Activated naive CD8-positive, alpha-beta T cell treated with anti-CD3 and anti-CD28 coated beads, Interleukin-2, amount 50 U/mL, for 24 hours (primary cell): Measurements from ENCODE around the gene WDR70.

Experiments used
- ATAC-seq: fragments of 150-1000 bp; cut with Tn5 transposase; one replicate; pipeline ENCODE4 v1.10.0; 2021
- DNase-seq: peaks from one replicate; pipeline ENCODE4 v3.0.0; 2021
- H3K27ac Mint-ChIP-seq: one replicate; pipeline ENCODE4 v1.8.0; 2021; ENCODE audit warnings: mild to moderate bottlenecking, mixed read lengths
- H3K27me3 Mint-ChIP-seq: one replicate; pipeline ENCODE4 v1.8.0; 2021; ENCODE audit warnings: mixed read lengths
- H3K36me3 Mint-ChIP-seq: one replicate; pipeline ENCODE4 v1.8.0; 2021; ENCODE audit warnings: low read depth, mixed read lengths
- H3K4me1 Mint-ChIP-seq: one replicate; pipeline ENCODE4 v1.8.0; 2021; ENCODE audit warnings: mixed read lengths
- H3K4me3 Mint-ChIP-seq: one replicate; pipeline ENCODE4 v1.8.0; 2021; ENCODE audit warnings: mild to moderate bottlenecking, moderate library complexity, mixed read lengths
- H3K9me3 Mint-ChIP-seq: one replicate; pipeline ENCODE4 v1.8.0; 2021; ENCODE audit warnings: mixed read lengths

The WDR70 gene

GRCh38 chr5:37723162-37723961 lies 344.2 kb downstream of the WDR70 start:
- no peaks in the 10 kb centered on the region for H3K9me3 Mint-ChIP-seq
- H3K27ac Mint-ChIP-seq = peak overlapping the region; percentile 71
- peaks cover 31% of the 10 kb centered on the region for H3K36me3 Mint-ChIP-seq
- peak; percentile 24 for DNase-seq
- H3K4me1 Mint-ChIP-seq = peaks cover 34% of the 10 kb centered on the region
- no peaks in the 10 kb centered on the region for H3K27me3 Mint-ChIP-seq
- no peak overlapping the region for H3K4me3 Mint-ChIP-seq
- no peak for ATAC-seq

DNA sequence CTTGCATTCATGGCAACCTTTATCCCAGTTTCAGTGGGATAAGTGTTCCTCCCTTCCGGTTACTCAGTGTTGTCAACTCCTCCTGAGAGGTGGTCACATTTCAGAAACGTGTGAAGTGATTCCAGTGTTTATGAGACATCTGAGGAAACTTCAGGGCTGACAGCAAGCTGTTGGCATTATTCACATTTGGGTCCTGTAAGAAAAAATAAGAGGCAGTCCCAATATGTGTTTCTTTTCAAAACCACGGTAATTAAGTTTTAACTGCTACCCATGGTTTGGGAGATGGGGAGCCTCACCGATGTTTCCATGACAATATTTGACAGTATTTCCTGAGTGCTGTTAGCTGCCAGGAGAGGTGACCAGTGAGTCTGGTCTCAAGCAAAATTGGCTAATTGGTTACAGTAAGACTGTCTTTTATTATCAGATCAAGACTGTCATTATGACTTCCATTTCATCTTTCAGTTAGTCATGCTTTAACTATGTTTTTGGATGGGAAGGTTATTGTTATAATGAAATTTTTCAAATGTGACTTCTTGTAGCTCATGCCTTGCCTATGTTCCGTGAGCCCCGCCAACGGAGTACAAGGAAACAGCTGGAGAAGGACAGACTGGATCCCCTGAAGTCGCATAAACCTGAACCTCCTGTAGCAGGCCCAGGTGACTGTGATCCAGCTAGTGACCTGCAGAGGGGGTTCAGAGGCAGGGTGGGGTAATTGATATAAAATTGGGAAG lies 345.4 kb downstream of the WDR70 start:
- H3K36me3 Mint-ChIP-seq = peaks cover 41% of the 10 kb centered on the region
- DNase-seq = no peak

DNA sequence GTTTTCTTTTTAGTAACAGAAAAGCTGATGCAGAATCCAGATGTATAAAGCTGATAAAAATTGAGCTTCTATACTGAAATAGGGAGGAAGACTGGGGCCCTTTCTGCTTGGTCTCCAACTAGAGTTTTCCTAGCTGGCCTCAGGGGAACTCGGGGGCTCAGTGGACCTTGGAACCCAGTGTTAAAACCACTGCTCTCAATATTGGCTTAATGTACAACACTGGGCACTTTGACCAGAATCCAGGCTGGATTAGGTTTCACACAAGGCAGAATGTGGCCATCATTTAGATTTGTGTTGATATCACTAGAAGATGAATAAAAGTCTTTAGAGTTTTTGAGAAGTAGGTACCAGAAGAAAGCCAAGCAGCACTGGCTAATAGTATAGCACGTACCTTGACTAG lies 346.1 kb downstream of the WDR70 start:
- Mint-ChIP-seq H3K36me3 (peaks cover 45% of the 10 kb centered on the region), H3K4me1 (peaks cover 32% of the 10 kb centered on the region), H3K27me3 (no peaks in the 10 kb centered on the region), H3K4me3 (no peak overlapping the region), H3K9me3 (no peaks in the 10 kb centered on the region), H3K27ac (no peak overlapping the region)
- ATAC-seq (no peak), DNase-seq (no peak)

More for the DNA sequence above, 345.4 kb downstream of the WDR70 start:
- Mint-ChIP-seq H3K9me3 (no peaks in the 10 kb centered on the region), H3K27me3 (no peaks in the 10 kb centered on the region), H3K4me3 (no peak overlapping the region), H3K27ac (no peak overlapping the region), H3K4me1 (peaks cover 32% of the 10 kb centered on the region)
- no peak for ATAC-seq

DNA sequence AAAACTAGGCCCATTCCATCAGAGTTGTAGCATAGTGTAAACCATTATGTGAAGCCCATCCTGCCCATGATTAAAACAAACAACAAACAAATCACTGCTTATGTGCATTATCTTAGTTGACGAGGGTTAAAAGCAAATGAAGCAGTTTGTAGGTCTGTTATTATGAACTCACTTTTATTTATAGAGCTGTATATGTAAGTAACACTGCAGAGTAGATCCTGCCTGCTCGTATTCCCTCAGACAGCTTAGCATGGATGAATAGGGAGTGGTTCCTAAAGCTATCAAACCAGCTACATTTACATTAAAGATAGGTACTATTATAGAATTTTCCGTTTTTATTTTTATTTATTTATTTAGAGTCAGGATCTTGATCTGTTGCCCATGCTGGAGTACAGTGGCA lies 348.1 kb downstream of the WDR70 start:
- Mint-ChIP-seq H3K4me3 (no peak overlapping the region), H3K27me3 (no peaks in the 10 kb centered on the region), H3K9me3 (no peaks in the 10 kb centered on the region), H3K27ac (no peak overlapping the region), H3K4me1 (peaks cover 14% of the 10 kb centered on the region), H3K36me3 (peaks cover 46% of the 10 kb centered on the region)
- no peak for DNase-seq
- ATAC-seq = no peak

DNA sequence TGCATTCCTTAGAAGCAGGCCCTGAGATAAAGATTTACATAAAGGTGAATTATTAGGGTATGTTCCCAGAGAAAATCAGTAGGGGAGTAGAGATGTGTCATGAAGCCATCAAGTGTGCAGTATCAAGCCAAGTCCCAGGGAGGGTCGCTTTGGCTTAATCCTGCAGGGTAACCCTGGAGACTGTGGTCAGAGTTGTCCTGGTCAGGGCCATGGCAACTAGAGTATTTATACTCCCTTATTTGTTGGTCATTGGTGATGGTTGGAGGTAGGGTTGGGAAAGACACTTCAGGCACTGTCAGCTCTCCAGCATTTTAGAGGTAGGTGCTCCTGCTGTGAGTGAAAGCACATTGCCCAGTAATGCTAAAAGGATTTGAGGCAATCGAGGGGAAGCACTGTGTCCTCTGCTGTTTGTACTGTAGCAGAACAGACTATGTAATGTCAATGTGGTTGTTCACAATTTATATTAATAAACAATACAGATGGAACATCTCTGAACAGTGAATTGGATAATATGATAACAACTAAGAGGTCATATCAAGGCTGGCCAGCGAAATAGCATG lies 351.9 kb downstream of the WDR70 start:
- H3K36me3 Mint-ChIP-seq = peaks cover 38% of the 10 kb centered on the region
- no peak overlapping the region for H3K27ac Mint-ChIP-seq
- H3K4me1 Mint-ChIP-seq = no peaks in the 10 kb centered on the region
- no peaks in the 10 kb centered on the region for H3K9me3 Mint-ChIP-seq
- no peaks in the 10 kb centered on the region for H3K27me3 Mint-ChIP-seq
- ATAC-seq = no peak
- H3K4me3 Mint-ChIP-seq = no peak overlapping the region
- no peak for DNase-seq

GRCh38 chr5:37734114-37734513 lies 355.0 kb downstream of the WDR70 start:
- no peak for ATAC-seq
- peaks cover 30% of the 10 kb centered on the region for H3K36me3 Mint-ChIP-seq
- no peak overlapping the region for H3K27ac Mint-ChIP-seq
- no peak for DNase-seq
- no peak overlapping the region for H3K4me3 Mint-ChIP-seq
- H3K27me3 Mint-ChIP-seq = no peaks in the 10 kb centered on the region
- H3K9me3 Mint-ChIP-seq = no peaks in the 10 kb centered on the region
- peaks cover 23% of the 10 kb centered on the region for H3K4me1 Mint-ChIP-seq

DNA sequence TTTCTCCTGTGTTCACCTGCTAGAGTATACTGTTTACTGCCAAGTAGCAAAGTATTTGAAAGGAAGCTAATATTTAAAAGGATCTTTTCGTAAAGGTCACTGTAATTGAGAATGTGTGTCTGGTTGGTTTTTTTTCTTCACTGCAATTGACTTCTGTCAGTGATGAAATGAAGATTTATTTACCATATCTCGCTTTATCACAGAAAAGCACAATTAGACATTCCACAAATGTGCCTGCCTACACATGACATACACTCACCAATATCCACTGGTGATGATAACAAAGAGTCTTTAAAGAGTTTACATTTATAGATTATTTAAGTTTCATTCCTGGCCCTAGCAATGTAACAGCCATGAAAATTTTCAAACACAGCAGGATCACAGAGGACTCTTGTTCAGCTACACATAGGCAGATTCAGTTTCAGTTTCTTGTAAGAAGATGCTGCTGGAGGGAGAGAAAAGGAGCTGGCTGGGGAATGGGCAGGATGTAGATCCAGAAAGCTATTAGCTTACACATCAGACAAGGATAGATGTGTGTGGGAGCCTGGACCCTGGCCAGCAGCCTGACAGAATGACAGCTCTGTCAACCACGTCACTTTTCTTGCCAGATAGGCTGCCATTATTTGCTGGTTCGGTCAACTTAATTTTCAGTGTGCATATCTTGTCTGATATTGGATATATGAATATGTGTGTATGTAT lies 356.7 kb downstream of the WDR70 start:
- ATAC-seq (no peak), DNase-seq (no peak)
- Mint-ChIP-seq H3K4me1 (peaks cover 27% of the 10 kb centered on the region), H3K9me3 (no peaks in the 10 kb centered on the region), H3K27ac (no peak overlapping the region), H3K27me3 (no peaks in the 10 kb centered on the region), H3K36me3 (peaks cover 35% of the 10 kb centered on the region), H3K4me3 (no peak overlapping the region)

- H3K4me1 Mint-ChIP-seq = peaks cover 27% of the 10 kb centered on the region
- H3K36me3 Mint-ChIP-seq = peaks cover 37% of the 10 kb centered on the region
- no peaks in the 10 kb centered on the region for H3K27me3 Mint-ChIP-seq
- no peaks in the 10 kb centered on the region for H3K9me3 Mint-ChIP-seq
- no peak overlapping the region for H3K4me3 Mint-ChIP-seq
- DNase-seq (no peak), ATAC-seq (no peak)
- no peak overlapping the region for H3K27ac Mint-ChIP-seq
Measured at GRCh38 chr5:37736397-37736796, 357.3 kb downstream of the WDR70 start.

GRCh38 chr5:37737326-37738056 lies 358.4 kb downstream of the WDR70 start:
- no peaks in the 10 kb centered on the region for H3K27me3 Mint-ChIP-seq
- DNase-seq (no peak), ATAC-seq (no peak)
- peaks cover 5% of the 10 kb centered on the region for H3K9me3 Mint-ChIP-seq
- H3K4me3 Mint-ChIP-seq = no peak overlapping the region
- peaks cover 27% of the 10 kb centered on the region for H3K4me1 Mint-ChIP-seq
- peaks cover 42% of the 10 kb centered on the region for H3K36me3 Mint-ChIP-seq
- no peak overlapping the region for H3K27ac Mint-ChIP-seq

- H3K4me3 Mint-ChIP-seq = no peak overlapping the region
- peaks cover 27% of the 10 kb centered on the region for H3K4me1 Mint-ChIP-seq
- H3K27me3 Mint-ChIP-seq = no peaks in the 10 kb centered on the region
- H3K9me3 Mint-ChIP-seq = peaks cover 6% of the 10 kb centered on the region
- ATAC-seq = peak; percentile 74
- H3K36me3 Mint-ChIP-seq = peaks cover 45% of the 10 kb centered on the region
- H3K27ac Mint-ChIP-seq = no peak overlapping the region
- DNase-seq = peak; percentile 10
Measured at GRCh38 chr5:37738057-37738691, 359.1 kb downstream of the WDR70 start.

GRCh38 chr5:37738865-37739488 lies 359.9 kb downstream of the WDR70 start:
- H3K36me3 Mint-ChIP-seq = peaks cover 50% of the 10 kb centered on the region
- peaks cover 27% of the 10 kb centered on the region for H3K4me1 Mint-ChIP-seq
- H3K9me3 Mint-ChIP-seq = peaks cover 8% of the 10 kb centered on the region
- no peak overlapping the region for H3K4me3 Mint-ChIP-seq
- no peaks in the 10 kb centered on the region for H3K27me3 Mint-ChIP-seq
- ATAC-seq = peak; percentile 70
- no peak overlapping the region for H3K27ac Mint-ChIP-seq
- no peak for DNase-seq

DNA sequence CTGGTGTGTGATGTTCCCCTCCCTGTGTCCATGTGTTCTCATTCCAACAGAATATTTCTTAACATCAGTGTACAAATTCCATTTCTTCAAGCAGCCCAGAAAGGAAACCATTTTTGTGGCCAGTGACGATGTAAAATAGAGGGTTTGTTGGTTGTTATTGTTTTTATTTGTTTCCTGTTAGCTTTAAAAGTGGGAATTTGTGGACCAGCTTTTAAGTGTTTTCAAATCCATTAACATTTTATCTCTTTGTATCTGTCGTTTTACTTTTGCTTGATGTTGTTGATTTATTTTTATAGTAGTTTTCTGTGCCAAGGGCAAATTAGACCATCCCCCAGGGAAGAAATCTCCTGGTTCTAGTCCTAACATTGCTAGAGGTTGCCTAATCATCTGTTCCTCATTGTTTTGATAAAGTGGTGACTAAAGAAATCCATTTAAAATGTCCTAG lies 360.7 kb downstream of the WDR70 start:
- DNase-seq (no peak), ATAC-seq (no peak)
- H3K27me3 Mint-ChIP-seq = no peaks in the 10 kb centered on the region
- no peak overlapping the region for H3K4me3 Mint-ChIP-seq
- H3K36me3 Mint-ChIP-seq = peaks cover 56% of the 10 kb centered on the region
- H3K4me1 Mint-ChIP-seq = peaks cover 27% of the 10 kb centered on the region
- H3K27ac Mint-ChIP-seq = no peak overlapping the region
- peaks cover 14% of the 10 kb centered on the region for H3K9me3 Mint-ChIP-seq

GRCh38 chr5:37740331-37741066 lies 361.4 kb downstream of the WDR70 start:
- ATAC-seq = no peak
- DNase-seq = no peak
- Mint-ChIP-seq H3K4me1 (peaks cover 27% of the 10 kb centered on the region), H3K27me3 (no peaks in the 10 kb centered on the region), H3K4me3 (no peak overlapping the region), H3K27ac (no peak overlapping the region), H3K9me3 (peaks cover 18% of the 10 kb centered on the region), H3K36me3 (peaks cover 60% of the 10 kb centered on the region)
